ENCODE data around the gene PLEKHG2.
A peak's percentile ranks its signal among the peaks of the same experiment; 100 is the strongest.

Gene PLEKHG2

DNA sequence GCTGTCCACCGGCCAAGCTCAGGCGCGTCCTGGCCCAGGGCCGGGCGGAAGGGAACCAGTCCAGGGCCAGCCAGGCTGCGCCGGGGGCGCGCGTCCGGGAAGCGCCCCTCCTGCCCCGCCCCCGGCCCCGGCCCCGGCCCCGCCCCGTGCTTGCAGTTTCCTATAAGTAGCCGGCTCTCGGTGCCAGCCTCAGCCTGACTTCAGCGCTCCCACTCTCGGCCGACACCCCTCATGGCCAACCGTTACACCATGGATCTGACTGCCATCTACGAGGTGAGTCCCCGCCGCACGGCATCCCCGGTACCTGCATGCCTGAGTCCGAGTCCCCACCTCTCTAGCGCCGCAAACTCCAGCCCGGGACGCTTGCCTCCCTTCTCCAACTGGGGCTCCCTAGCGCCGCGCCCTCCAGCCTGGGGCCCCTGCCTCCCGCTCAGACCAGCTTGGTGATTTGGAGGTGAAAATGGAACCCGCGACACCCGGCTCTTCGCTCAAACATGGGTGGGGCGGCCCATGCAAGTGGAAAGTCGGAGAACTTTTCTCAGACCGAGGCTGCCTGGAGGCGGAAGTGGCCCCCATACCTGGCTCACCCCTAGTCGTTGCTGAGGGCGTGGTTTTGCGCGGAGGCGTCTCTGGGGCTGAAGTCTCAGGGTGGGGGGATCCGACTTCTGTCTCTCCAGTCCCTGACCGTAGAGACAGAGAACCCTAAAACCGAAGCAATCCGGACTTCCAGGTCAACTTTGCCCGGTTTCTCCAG lies 5.6 kb upstream of the PLEKHG2 start, which contains the start of gene ZFP36:
Gene ZFP36 (plus strand): TSS at position 192 of the 754 bp plus-strand sequence. CDS start 58 bp downstream, at position 250.
- peak; percentile 90 for DNase-seq

DNA sequence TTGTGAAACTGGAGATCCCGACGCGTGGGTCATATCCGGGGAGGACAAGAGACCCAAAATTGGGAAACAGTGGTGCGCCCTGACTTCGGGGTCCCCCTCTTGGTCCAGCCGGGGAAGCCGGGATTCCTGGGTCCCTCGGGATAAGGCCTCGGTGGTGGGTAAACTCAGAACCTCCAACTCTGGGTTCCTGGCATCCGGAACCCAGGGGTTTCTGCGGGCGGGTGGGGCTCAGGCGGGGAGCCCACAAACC lies 5.1 kb upstream of the PLEKHG2 start:
- DNase-seq, result no peak

DNA sequence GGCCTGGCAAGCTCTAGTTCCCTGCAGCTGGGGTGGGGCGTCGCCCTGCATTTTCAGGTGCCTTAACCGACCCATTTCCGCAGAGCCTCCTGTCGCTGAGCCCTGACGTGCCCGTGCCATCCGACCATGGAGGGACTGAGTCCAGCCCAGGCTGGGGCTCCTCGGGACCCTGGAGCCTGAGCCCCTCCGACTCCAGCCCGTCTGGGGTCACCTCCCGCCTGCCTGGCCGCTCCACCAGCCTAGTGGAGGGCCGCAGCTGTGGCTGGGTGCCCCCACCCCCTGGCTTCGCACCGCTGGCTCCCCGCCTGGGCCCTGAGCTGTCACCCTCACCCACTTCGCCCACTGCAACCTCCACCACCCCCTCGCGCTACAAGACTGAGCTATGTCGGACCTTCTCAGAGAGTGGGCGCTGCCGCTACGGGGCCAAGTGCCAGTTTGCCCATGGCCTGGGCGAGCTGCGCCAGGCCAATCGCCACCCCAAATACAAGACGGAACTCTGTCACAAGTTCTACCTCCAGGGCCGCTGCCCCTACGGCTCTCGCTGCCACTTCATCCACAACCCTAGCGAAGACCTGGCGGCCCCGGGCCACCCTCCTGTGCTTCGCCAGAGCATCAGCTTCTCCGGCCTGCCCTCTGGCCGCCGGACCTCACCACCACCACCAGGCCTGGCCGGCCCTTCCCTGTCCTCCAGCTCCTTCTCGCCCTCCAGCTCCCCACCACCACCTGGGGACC lies 4.6 kb upstream of the PLEKHG2 start:
- peak; percentile 64 for DNase-seq

DNA sequence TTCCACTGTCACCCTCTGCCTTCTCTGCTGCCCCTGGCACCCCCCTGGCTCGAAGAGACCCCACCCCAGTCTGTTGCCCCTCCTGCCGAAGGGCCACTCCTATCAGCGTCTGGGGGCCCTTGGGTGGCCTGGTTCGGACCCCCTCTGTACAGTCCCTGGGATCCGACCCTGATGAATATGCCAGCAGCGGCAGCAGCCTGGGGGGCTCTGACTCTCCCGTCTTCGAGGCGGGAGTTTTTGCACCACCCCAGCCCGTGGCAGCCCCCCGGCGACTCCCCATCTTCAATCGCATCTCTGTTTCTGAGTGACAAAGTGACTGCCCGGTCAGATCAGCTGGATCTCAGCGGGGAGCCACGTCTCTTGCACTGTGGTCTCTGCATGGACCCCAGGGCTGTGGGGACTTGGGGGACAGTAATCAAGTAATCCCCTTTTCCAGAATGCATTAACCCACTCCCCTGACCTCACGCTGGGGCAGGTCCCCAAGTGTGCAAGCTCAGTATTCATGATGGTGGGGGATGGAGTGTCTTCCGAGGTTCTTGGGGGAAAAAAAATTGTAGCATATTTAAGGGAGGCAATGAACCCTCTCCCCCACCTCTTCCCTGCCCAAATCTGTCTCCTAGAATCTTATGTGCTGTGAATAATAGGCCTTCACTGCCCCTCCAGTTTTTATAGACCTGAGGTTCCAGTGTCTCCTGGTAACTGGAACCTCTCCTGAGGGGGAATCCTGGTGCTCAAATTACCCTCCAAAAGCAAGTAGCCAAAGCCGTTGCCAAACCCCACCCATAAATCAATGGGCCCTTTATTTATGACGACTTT lies 3.9 kb upstream of the PLEKHG2 start:
- DNase-seq, result peak; percentile 46

DNA sequence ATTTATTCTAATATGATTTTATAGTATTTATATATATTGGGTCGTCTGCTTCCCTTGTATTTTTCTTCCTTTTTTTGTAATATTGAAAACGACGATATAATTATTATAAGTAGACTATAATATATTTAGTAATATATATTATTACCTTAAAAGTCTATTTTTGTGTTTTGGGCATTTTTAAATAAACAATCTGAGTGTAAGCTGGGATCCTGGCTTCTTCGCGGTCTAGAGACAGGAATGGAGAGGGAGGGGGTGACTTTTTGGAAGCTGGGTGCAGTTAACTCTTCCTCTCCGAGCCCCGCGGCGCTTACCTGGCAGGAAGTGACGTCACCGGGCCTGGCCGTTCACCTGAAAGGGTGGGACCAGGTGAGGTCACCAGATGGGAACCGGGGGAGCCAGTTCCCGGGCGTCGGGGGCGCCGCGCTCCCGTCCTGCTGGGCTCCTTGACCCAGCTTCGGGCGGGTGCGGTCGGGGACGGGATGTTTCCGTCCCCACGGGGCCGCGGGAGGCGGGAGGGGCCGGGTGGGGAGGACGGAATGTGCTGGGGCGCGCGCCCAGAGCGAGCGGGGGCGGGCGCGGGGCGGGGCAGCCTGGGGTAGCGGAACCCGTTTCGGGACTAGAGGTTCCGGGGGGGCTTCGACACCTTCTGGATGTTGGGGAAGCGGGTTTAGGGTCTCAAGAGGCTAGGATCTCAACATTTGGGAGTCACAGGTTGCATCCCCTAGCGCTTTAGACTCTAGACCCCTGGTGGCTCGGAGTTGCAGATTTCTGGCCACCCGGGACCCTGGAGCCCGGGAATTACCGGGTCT lies 3.1 kb upstream of the PLEKHG2 start:
- peak; percentile 94 for DNase-seq

DNA sequence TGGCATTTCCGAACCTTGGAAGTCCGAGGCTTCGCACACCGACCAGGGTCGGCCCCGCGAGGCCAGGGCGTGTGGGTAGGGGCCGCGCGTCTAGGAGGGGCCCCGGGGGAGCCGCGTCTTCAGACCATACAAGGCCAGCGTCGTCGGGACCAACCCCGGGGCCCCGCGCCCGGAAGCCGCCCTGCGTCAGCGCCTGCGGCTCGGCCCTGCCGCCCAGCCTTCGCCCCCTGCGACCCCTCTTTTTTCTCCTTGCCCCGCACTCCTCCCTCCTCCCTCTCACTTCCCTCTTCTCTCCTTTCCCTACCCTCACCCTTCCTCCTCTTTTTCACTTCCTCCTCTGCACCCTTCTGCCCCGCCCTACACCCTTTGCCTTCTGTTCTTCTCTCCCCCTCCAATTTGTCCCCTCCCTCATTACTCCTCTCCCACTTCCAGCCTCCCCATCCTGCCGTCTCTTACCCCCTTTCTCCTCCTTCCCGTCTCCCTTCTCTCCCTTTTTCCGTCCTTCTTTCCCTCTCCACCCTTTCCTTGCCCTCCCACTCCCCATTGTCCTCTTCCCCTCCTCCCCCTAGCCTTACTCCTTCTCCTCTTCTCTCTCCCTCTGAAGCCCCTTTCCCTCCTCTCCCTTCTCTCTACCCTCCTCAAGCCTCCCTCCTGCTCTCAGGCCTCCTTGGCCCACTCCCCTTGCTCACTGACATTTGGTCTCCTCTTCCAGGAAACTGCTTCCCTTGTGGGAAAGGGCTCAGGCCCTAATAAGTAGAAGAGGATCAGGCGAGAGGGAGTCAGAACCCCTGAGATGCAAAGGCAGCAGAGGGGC lies 2.2 kb upstream of the PLEKHG2 start:
- peak; percentile 82 for DNase-seq

- no peak for DNase-seq
These were observed 1.7 kb upstream of the PLEKHG2 start for GRCh38 chr19:39410831-39411080.

- peak; percentile 49 for DNase-seq
These were observed 1.2 kb upstream of the PLEKHG2 start for GRCh38 chr19:39411081-39411831.

DNA sequence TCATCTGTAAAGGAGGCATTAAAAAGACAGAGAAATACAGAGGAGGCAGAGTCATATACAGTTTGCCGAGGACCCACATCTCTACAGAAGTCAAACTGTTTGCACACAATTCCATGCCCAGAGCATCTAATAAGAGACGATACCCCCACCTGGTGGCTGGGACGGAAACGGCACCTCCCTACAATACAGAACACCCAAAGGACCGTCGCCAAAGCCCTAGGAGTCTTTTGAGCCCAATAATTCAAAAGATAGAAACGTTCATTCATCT lies 703 bp upstream of the PLEKHG2 start:
- DNase-seq, result peak; percentile 93

DNA sequence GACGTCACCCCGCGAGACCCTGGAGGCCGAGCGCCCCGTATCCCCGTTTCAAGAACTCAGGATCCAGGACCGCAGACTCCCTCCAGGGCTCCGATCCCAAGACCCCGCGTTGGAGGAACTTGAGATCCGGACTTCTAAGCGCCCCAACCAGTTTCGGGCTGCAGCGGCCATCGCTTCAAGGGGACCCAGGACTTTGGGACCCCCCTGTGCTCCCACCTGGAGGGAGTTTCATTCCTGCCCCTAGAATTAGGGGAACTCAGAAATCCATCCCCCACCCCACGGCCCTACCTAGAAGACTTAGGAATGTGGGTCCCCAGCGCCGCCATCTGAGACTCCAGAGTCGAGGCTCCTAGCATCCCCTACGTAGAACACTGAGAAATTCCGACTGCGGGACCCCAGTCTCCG lies 400 bp downstream of the PLEKHG2 start:
- DNase-seq, result no peak

GRCh38 chr19:39413272-39413910 lies 922 bp downstream of the PLEKHG2 start:
- DNase-seq, result peak; percentile 32

- no peak for DNase-seq
These were observed 1.6 kb downstream of the PLEKHG2 start for GRCh38 chr19:39413911-39414608.

GRCh38 chr19:39415111-39416046 lies 2.9 kb downstream of the PLEKHG2 start:
- DNase-seq, result no peak

DNA sequence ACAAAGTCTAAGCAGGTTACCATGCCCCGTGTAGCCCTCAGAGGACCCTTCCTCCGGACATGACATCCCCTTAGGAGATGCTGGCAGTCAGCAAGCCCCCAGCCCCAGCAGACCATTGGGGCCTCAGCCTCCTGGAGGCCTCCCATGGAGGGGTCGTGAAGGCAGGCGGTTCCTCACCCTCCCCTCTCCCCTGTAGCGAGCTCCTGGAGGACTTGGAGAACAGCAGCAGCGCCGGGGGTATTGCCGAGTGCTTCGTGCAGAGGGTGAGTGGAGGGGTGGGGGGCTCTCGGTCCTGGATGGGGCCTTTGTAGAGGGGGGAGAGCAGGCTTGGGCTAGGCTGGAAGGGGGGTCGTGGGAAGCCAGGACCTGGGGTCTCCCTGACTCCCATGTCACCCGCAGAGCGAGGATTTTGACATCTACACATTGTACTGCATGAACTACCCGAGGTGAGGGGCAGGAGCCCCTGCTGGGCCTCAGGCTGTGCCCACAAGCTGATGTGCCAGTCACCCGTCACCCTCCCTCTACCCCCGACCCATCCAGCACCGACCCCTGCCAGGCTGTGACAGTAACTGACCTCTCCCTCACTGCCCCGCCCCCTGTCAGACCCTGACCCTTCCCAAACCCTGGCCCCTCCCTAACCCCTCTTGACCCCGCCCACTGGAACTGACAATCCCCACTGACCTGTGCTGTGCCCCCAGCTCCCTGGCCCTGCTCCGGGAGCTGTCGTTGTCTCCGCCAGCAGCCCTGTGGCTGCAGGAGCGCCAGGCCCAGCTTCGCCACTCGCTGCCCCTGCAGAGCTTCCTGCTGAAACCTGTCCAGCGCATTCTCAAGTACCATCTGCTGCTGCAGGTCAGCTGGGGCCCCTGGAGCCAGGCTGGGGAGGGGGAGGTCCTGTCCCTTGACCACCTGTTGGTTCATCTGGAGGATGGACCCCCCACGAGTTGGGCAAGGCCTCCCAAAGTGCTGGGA lies 4.0 kb downstream of the PLEKHG2 start:
- DNase-seq, result no peak

GRCh38 chr19:39417463-39418181 lies 5.2 kb downstream of the PLEKHG2 start:
- no peak for DNase-seq

- no peak for DNase-seq
These were observed 6.5 kb downstream of the PLEKHG2 start for GRCh38 chr19:39419003-39419402.

GRCh38 chr19:39420769-39421168 lies 8.3 kb downstream of the PLEKHG2 start:
- no peak for DNase-seq

All from activated CD4-positive, alpha-beta T cell treated with anti-CD3 and anti-CD28 coated beads, Interleukin-2, amount 50 U/mL, for 1 hour (primary cell).